ENCODE data around the gene C1QTNF7. TPM values are rescaled to one million over a fixed set of nuclear protein-coding genes. Genes with fewer than 3 reads are reported as not detected.

Gene C1QTNF7
- total RNA-seq, 4 donors from 2014 or later: 21.1 to 52.1 (median 37.6) TPM

DNA sequence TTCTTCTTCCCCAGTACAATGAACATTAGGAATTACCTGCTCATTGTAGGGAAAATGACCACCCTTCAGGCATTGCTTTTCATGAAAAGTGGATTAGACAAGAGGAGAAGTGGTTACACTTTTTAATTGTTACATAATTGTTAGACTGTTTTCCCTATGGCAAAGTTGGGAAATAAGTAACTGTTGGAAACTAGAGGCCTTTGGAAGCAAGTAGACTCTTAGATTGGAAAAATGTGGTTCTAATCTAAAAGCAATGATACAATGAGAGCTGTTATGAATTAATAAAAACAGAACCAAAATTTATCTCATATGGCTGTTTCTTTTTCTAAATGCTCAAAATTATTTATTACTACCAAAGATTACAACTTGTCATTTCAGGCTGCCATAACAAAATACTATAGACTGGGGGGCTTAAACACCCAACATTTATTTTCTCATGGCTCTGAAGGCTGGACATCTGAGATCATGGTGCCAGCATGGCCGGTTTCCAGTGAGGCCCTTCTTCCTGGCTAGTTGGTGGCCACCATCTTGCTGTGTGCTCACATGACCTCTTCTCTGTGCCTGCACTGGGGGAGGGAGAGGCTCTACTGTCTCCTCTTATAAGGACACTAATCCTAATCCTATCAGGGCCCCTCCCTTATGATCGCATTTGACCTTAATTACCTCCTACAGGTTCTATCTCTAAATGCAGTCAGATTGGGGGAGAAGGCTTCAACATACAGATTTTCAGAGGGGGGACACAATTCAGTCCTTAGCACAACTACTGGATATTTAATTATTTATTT is 54.3 kb downstream of the C1QTNF7 start:
- Histone ChIP-seq H3K4me3 (no peak overlapping the region), H3K36me3 (peaks cover 4 to 73% of the 10 kb centered on the region in 2 donors), H3K27ac (peak overlapping the region in 2 of 4 donors; percentile 0 to 34)

DNA sequence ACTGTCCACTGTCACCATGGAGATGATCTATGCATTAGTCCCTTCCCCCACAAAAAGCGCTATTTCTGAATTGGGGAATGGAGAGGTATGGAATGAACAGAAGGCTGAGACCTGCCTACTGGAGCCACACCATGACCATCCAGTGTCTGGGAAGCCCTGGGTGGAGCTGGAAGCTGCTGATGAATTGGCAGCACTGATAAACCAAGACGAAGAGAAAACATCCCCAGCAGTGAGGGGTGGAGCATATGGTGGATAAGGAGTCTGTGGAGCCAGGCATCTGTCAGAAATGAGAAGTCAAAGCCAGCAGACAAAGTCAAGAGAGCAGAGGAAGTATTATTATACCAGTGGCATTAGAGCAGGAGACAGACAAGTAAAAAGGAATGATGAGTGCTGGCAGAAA is 55.0 kb downstream of the C1QTNF7 start:
- 57 to 65% methylated on average over 2 of the region's 2 CpGs for WGBS, 2 donors (ENCODE audit: low coverage in 1 of 2)
- ATAC-seq: no peak

More for the DNA sequence above, 54.3 kb downstream of the C1QTNF7 start:
- H3K9me3 ChIP-seq: peaks cover 0 to 18% (median 0%) of the 10 kb centered on the region in 3 donors
- no peaks in the 10 kb centered on the region for H3K27me3 ChIP-seq
- ATAC-seq: no peak
- H3K4me1 ChIP-seq: peaks cover 0 to 46% (median 9%) of the 10 kb centered on the region in 3 donors
- TF ChIP-seq POLR2A (IDR thresholded peaks at IDR 0.05) (no peak), POLR2AphosphoS5 (IDR thresholded peaks at IDR 0.05) (no peak), EP300 (IDR thresholded peaks at IDR 0.05) (no peak)
- TF ChIP-seq, protein P1, sequence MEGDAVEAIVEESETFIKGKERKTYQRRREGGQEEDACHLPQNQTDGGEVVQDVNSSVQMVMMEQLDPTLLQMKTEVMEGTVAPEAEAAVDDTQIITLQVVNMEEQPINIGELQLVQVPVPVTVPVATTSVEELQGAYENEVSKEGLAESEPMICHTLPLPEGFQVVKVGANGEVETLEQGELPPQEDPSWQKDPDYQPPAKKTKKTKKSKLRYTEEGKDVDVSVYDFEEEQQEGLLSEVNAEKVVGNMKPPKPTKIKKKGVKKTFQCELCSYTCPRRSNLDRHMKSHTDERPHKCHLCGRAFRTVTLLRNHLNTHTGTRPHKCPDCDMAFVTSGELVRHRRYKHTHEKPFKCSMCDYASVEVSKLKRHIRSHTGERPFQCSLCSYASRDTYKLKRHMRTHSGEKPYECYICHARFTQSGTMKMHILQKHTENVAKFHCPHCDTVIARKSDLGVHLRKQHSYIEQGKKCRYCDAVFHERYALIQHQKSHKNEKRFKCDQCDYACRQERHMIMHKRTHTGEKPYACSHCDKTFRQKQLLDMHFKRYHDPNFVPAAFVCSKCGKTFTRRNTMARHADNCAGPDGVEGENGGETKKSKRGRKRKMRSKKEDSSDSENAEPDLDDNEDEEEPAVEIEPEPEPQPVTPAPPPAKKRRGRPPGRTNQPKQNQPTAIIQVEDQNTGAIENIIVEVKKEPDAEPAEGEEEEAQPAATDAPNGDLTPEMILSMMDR (IDR thresholded peaks at IDR 0.05): no peak
- 76 to 94% methylated on average over 2 of the region's 2 CpGs for WGBS, 2 donors (ENCODE audit: low coverage in 1 of 2)

DNA sequence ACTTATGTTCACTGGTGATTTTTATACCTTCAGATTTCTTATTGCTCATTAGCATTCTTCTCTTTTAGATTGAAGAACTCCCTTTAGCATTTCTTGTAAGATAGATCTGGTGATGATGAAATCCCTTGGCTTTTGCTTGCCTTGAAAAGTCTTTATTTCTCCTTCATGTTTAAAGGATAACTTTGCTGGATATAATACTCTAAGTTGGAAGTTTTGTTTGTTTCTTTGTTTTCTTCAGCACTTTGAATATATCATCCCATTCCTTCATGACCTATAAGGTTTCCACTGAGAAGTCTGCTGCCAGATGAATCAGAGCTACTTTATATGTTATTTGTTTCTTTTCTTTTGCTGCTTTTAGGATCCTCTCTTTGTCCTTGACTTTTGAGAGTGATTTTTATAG is 60.3 kb downstream of the C1QTNF7 start:
- ATAC-seq: no peak
- no peak for TF ChIP-seq EP300 (IDR thresholded peaks at IDR 0.05)
- TF ChIP-seq POLR2AphosphoS5 (IDR thresholded peaks at IDR 0.05): no peak
- TF ChIP-seq POLR2A (IDR thresholded peaks at IDR 0.05): no peak
- TF ChIP-seq, protein P1 (IDR thresholded peaks at IDR 0.05): no peak
- peaks cover 0 to 12% (median 0%) of the 10 kb centered on the region in 3 donors for H3K4me1 ChIP-seq
- peak overlapping the region in 3 of 4 donors; percentile 33 to 62 (median 56) for H3K27ac ChIP-seq
- H3K4me3 ChIP-seq: no peak overlapping the region
- H3K27me3 ChIP-seq: no peaks in the 10 kb centered on the region
- H3K9me3 ChIP-seq: peaks cover 0 to 35% (median 3%) of the 10 kb centered on the region in 3 donors
- H3K36me3 ChIP-seq: peaks cover 4 to 70% of the 10 kb centered on the region in 2 donors

More for the DNA sequence above, 55.0 kb downstream of the C1QTNF7 start:
- Histone ChIP-seq H3K4me3 (no peak overlapping the region), H3K9me3 (peaks cover 0 to 25% (median 0%) of the 10 kb centered on the region in 3 donors), H3K27me3 (no peaks in the 10 kb centered on the region), H3K36me3 (peaks cover 4 to 68% of the 10 kb centered on the region in 2 donors), H3K4me1 (peaks cover 0 to 46% (median 9%) of the 10 kb centered on the region in 3 donors), H3K27ac (peak overlapping the region in 1 of 4 donors; percentile 0)
- TF ChIP-seq EP300 (IDR thresholded peaks at IDR 0.05) (no peak), POLR2A (IDR thresholded peaks at IDR 0.05) (no peak), POLR2AphosphoS5 (IDR thresholded peaks at IDR 0.05) (no peak)
- TF ChIP-seq, protein P1 (IDR thresholded peaks at IDR 0.05): no peak

DNA sequence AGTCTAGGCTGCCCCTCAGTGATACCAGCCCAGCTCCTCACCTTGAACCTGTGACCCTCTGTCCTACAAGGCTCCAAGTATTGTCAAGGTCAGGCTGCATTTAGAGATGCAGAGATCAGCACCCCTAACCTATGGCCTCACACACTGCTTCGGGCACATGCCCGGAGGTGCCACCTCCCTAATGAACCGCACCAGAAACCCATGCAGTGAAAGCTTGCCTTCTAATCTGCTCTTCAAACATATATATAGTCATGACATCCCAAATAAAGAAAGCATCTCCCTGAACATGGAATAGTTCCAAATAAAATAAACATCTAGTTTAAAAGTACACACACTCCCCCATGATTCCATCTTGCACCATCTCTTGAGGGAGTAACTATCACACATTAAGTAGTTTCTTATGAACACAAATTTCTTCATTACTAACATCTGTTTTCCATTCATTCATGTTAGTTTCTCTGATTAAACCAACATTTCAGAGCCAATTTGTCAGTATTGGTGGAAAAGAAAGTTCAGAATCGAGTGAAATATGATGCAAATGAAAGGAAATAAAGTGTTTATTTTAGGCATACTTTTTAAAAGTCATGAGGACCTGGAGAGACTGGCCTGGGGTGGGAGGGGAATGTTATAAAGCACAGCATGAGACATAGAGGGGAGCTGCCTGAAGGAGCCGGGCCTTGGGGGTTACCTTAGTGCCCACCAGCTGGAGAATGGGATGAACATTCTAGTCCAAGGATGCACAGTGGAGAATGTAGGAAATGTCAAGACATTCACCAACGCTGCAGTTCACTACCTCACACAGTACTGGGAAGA is 61.0 kb downstream of the C1QTNF7 start:
- peak overlapping the region in 3 of 4 donors; percentile 45 to 62 (median 60) for H3K27ac ChIP-seq
- H3K27me3 ChIP-seq: no peaks in the 10 kb centered on the region
- WGBS, 2 donors (ENCODE audit: low coverage in 1 of 2): 60 to 66% methylated on average over 3 of the region's 6 CpGs
- peaks cover 0 to 35% (median 3%) of the 10 kb centered on the region in 3 donors for H3K9me3 ChIP-seq
- H3K4me3 ChIP-seq: no peak overlapping the region
- peaks cover 4 to 63% of the 10 kb centered on the region in 2 donors for H3K36me3 ChIP-seq
- peak; percentile 69 for ATAC-seq
- TF ChIP-seq EP300 (IDR thresholded peaks at IDR 0.05) (no peak), POLR2AphosphoS5 (IDR thresholded peaks at IDR 0.05) (peak; percentile 9)
- peaks cover 0 to 16% (median 0%) of the 10 kb centered on the region in 3 donors for H3K4me1 ChIP-seq

DNA sequence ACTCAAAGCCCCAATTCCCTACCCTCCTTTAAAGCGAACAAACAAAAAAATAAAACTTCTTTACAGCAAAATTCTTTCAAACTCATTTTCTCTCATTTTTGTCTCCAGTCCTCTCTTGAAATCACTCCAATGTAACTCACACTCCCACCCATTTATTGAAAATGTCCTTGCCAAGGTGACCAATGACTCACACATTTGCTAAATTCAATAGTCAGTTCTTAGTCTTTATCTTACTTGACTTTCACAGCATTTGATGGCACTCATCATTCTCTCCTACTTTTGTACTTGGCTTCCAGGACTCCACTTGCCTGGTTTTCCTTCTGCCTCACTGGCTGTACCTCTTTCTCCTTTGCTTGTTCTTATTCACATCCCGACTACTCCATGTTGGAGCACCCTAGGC is 61.7 kb downstream of the C1QTNF7 start:
- Histone ChIP-seq H3K4me3 (no peak overlapping the region), H3K36me3 (peaks cover 4 to 62% of the 10 kb centered on the region in 2 donors), H3K4me1 (peaks cover 0 to 16% (median 0%) of the 10 kb centered on the region in 3 donors), H3K27me3 (no peaks in the 10 kb centered on the region), H3K9me3 (peaks cover 0 to 35% (median 3%) of the 10 kb centered on the region in 3 donors), H3K27ac (peak overlapping the region in 3 of 4 donors; percentile 45 to 62 (median 60))
- peak; percentile 16 for ATAC-seq
- WGBS, 2 donors (ENCODE audit: low coverage in 1 of 2): 86 to 90% methylated on average over 1 to 2 of the region's 2 CpGs
- no peak for TF ChIP-seq POLR2A (IDR thresholded peaks at IDR 0.05)
- TF ChIP-seq EP300 (IDR thresholded peaks at IDR 0.05): no peak
- TF ChIP-seq POLR2AphosphoS5 (IDR thresholded peaks at IDR 0.05): no peak
- TF ChIP-seq, protein P1 (IDR thresholded peaks at IDR 0.05): no peak
